Heart left ventricle (tissue), 13 donors: Measurements from ENCODE around the gene CA9.
"Not testable (repeated sequence)": the region's sequence is repeated elsewhere in the genome, so short reads cannot be mapped to it uniquely, and the experiment has no call there.

Experiments used
- CTCF ChIP-seq, 12 donors: fragments of 200-600 bp; sonication (generic) in 4 of 12; IDR thresholded peaks; one replicate each; pipeline versions ENCODE4 v1.5.0 to v1.8.0; 2018 to 2022; ENCODE audit warnings: antibody characterized with exemption in 12 of 12, mild to moderate bottlenecking in 5 of 12
- POLR2A ChIP-seq, 2 donors: fragments of 450-650 bp; IDR thresholded peaks; one replicate each; pipeline ENCODE4 v1.6.1; 2017; ENCODE audit warnings: antibody characterized with exemption in 2 of 2, mild to moderate bottlenecking in 2 of 2, moderate library complexity in 2 of 2
- donor health status: ischemic (EF 13 %, LVEDD 7.1; RV severe dilation, severe dysfunction).
- donor health status: DM: no; HTN: yes; CAD: no.
- donor health status: DM: no; HTN: no; CAD: no.
- donor health status: ischemic (EF 25% LVEDD 6.9; RV normal size, moderate dysfunction).
- donor health status: ischemic (EF 25% LVEDD 5.7; RV mildly dilated, moderate dysfunction).
- donor health status: ischemic (EF 35%, LVEDD 5.7; RV mildly dilated, moderate dysfunction).
- donor health status: nonischemic (EF 11% LVEDD 7.7; RV severe dilation, severe dysfunction).
- donor health status: DM: yes; HTN: yes; CAD: no.
- donor health status: PGD.
- donor health status: ischemic (EF 29% LVEDD 5.4; RV normal size, mild dysfunction).
- donor health status: nonischemic (EF 23%, LVEDD 6.1; RV moderate dilation, normal function).

- TF ChIP-seq POLR2A, CTCF (IDR thresholded peaks at IDR 0.05): not testable (repeated sequence)
Measured at GRCh38 chr9:35645736-35646135, 28.0 kb upstream of the CA9 start.
